Renal pelvis (tissue), 3 donors: ENCODE data around the gene SMR3A. TPM values are rescaled to one million over a fixed set of nuclear protein-coding genes. Genes with fewer than 3 reads are reported as not detected.

Experiments used
- polyA plus RNA-seq, 3 donors: library from polyadenylated mRNA; unstranded; fragments of 120-200 nt; gene quantifications; one replicate each; pipeline ENCODE4 v1.2.1, GENCODE V29; 2013; ENCODE audit not compliant: insufficient read length in 3 of 3

The SMR3A gene
- polyA plus RNA-seq, 3 donors = not detected

Other genes starting within 250 kb of the SMR3A start
- gene PRR27, start 206.5 kb upstream of the SMR3A start, polyA plus RNA-seq = under 1 TPM in 2 of 3 donors, not detected in 1; 0.04 to 0.10 TPM
- gene ODAM, start 165.0 kb upstream of the SMR3A start, polyA plus RNA-seq = 1 to 10 TPM; 1.3 to 2.1 (median 1.7) TPM
- under 1 TPM; 0.31 to 0.68 (median 0.56) TPM for gene FDCSP, start 134.6 kb upstream of the SMR3A start, polyA plus RNA-seq
- not detected for gene CSN3, start 118.2 kb upstream of the SMR3A start, polyA plus RNA-seq
- under 1 TPM in 2 of 3 donors, not detected in 1; 0.06 to 0.22 TPM for gene CABS1, start 25.8 kb upstream of the SMR3A start, polyA plus RNA-seq
- gene SMR3B, start 22.4 kb downstream of the SMR3A start, polyA plus RNA-seq = not detected
- gene OPRPN, start 37.2 kb downstream of the SMR3A start, polyA plus RNA-seq = not detected
- under 1 TPM in 2 of 3 donors, not detected in 1; 0.09 to 0.13 TPM for gene MUC7, start 111.4 kb downstream of the SMR3A start, polyA plus RNA-seq
- not detected for gene AMTN, start 157.8 kb downstream of the SMR3A start, polyA plus RNA-seq
- 1 to 10 TPM; 1.0 to 1.8 (median 1.6) TPM for gene AMBN, start 231.5 kb downstream of the SMR3A start, polyA plus RNA-seq